Kidney epithelial cell (primary cell): Measurements from ENCODE around the gene FILIP1L. TPM values are rescaled to one million over a fixed set of nuclear protein-coding genes. Genes with fewer than 3 reads are reported as not detected.

Experiments used
- DNase-seq: peaks from one replicate; pipeline ENCODE4 v3.0.0-alpha.2; 2010; ENCODE audit warnings: low read depth
- H3K27me3 ChIP-seq: 2 replicates; pipeline ENCODE4 v1.6.0; 2011; ENCODE audit warnings: low read length; ENCODE audit not compliant: control insufficient read depth, insufficient read depth
- H3K36me3 ChIP-seq: 2 replicates; pipeline ENCODE4 v1.5.1; 2011; ENCODE audit warnings: low read length; ENCODE audit not compliant: control insufficient read depth, insufficient read depth
- H3K4me3 ChIP-seq: 2 replicates; pipeline ENCODE4 v1.5.1; 2011; ENCODE audit warnings: low read depth, mild to moderate bottlenecking, control low read depth, low read length
- total RNA-seq: library from RNA; depleted of rRNA; stranded (reverse); fragments of >200 nt; gene quantifications from 2 replicates; pipeline ENCODE4 v1.2.3, GENCODE V29; 2015
- TF ChIP-seq, protein P1 (sequence below): IDR thresholded peaks from 2 replicates; pipeline ENCODE4 v1.5.1; 2011; ENCODE audit warnings: mild to moderate bottlenecking, moderate library complexity, low read length, control low read depth, inconsistent platforms; ENCODE audit not compliant: insufficient read depth, poor library complexity, severe bottlenecking

FILIP1L gene
- total RNA-seq, 1 donor from 2014 or later, result 15.6 TPM

DNA sequence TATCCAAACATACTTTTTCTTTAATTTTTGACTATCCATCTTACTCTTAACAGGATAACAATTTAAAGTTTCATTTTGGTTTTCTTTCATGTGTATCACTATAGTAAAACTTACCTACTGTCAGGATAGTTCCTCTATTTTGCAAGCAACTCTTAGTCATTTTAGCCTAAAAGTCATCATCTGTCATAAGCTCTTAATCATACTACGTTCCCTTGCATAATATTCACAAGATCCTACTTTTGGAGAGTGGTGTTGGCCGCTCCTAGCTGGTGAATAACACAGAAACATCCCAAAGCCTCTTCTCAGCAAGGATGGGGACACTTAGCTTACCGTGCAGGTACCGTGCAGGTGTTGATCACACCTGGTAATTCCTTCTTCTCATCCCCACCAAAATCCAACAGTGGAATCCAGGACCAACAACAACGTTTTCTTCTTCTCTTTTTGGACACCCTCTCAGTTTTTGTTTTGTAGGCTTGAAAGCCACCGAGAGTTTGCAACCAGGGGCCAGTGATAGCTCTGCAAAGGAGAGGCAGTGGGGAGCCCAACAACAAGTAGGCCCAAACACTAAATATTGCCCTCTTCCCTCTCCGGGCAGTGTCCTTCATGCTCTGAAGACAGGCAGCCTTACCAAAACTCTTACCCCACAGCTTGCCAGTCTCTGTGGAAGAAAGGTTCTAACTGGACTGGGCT is 433 bp downstream of the FILIP1L start:
- TF ChIP-seq, protein P1, sequence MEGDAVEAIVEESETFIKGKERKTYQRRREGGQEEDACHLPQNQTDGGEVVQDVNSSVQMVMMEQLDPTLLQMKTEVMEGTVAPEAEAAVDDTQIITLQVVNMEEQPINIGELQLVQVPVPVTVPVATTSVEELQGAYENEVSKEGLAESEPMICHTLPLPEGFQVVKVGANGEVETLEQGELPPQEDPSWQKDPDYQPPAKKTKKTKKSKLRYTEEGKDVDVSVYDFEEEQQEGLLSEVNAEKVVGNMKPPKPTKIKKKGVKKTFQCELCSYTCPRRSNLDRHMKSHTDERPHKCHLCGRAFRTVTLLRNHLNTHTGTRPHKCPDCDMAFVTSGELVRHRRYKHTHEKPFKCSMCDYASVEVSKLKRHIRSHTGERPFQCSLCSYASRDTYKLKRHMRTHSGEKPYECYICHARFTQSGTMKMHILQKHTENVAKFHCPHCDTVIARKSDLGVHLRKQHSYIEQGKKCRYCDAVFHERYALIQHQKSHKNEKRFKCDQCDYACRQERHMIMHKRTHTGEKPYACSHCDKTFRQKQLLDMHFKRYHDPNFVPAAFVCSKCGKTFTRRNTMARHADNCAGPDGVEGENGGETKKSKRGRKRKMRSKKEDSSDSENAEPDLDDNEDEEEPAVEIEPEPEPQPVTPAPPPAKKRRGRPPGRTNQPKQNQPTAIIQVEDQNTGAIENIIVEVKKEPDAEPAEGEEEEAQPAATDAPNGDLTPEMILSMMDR, result no peak
- no peaks in the 10 kb centered on the region for H3K36me3 ChIP-seq
- no peaks in the 10 kb centered on the region for H3K27me3 ChIP-seq
- DNase-seq, result no peak
- H3K4me3 ChIP-seq, result no peak overlapping the region

DNA sequence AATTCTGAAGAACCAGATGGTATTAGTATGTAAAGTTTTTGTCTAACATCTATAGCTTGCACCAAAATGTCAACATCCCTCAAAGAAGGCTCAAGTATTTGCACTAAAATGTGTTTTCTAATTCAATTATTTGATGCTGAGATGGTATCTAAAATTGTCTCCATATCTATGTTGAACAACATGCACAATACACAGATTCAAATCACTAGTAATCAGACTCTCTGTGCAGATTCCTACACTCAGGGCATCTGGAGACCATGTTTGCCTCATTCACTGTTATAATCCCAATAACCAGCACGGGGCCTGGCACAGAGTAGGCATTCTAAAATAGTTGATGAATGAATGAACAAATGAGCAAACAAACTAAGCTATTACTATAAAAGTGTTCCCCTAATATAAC is 2.6 kb downstream of the FILIP1L start:
- no peaks in the 10 kb centered on the region for H3K36me3 ChIP-seq
- TF ChIP-seq, protein P1, result no peak
- no peak for DNase-seq
- no peaks in the 10 kb centered on the region for H3K27me3 ChIP-seq
- no peak overlapping the region for H3K4me3 ChIP-seq

DNA sequence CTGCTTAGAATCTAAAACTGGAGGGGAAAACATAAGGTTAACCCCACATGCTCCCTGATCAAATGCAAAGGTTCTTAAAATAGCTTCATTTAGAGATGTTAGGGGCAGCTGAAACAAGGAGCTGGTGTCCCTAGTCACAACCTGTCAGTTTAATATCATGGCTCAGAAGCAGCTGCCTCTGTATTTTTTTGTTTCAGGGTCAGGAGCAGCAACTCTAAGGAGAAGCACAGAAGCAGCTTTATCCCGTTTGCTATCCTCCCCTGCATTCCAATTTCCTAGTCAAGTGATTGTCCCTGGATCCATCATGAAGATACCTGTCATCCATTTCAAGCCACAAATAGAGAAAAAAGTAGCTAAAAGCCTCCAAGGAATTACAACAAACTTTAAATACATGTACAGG is 4.1 kb downstream of the FILIP1L start:
- Histone ChIP-seq H3K4me3 (no peak overlapping the region), H3K27me3 (no peaks in the 10 kb centered on the region), H3K36me3 (no peaks in the 10 kb centered on the region)
- TF ChIP-seq, protein P1, result no peak
- DNase-seq, result no peak

DNA sequence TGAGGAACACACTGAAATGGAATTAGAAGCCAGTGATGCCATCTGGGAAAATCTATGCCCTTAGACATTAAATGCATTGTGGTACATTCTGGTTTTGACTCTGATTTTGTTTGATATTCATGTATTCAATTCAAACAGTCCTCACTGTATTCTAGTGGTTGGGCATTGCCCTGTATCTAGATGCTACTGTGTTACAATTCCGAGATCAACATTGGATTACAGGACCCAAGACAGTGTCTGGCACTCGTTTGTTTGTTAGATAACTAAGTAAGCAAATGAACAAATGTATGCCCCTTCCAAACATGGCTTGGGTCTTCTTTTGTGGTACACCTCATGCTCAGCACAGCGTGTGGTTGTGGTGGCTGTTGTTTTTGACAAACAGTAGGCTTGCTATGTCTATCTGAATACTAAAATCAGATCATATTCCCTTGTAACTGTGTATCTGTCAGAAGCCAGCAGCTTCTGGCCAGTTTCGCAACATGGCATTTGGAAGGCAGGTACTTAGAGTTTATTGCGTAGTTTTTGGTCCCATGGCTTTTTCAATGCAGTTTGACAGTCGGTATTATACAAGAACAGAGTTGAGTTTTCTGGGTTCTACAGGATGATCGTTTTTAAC is 5.7 kb downstream of the FILIP1L start:
- TF ChIP-seq, protein P1, result no peak
- Histone ChIP-seq H3K27me3 (no peaks in the 10 kb centered on the region), H3K36me3 (no peaks in the 10 kb centered on the region), H3K4me3 (no peak overlapping the region)
- DNase-seq, result no peak

DNA sequence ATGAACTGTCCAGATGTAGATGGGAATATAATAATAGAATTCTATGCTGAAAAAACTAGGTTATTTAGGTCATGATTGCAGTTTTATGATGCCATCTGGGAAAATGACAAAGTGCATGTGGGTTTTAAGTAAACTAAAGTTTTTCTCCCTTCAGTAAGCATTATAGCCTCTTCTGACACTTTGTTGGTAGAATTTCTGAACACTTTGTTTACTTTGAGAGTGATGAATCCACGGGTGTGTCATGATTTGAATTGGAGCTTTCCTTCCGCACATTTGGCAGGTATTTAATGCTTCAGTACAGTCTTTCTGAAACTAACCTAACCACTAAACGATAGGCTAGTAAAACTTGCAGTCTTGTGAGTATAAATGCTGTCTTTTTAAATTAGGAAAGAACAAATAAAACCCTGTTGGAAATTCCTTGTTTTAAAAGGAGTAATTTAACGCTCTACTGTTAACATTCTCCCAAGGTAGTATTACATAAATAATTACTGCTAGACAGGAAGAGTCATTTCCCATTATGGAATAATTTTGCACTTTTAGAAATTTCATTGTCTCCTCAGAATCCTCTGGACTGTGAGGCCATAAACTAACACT is 7.0 kb downstream of the FILIP1L start:
- no peaks in the 10 kb centered on the region for H3K36me3 ChIP-seq
- no peak for DNase-seq
- TF ChIP-seq, protein P1, result no peak
- H3K4me3 ChIP-seq, result no peak overlapping the region
- H3K27me3 ChIP-seq, result no peaks in the 10 kb centered on the region
